NCI-H1930 (cell line): ENCODE measurements around the gene LYPD5.
"Not testable (repeated sequence)": the region's sequence is repeated elsewhere in the genome, so short reads cannot be mapped to it uniquely, and the experiment has no call there.

Source experiments
- DNase-seq, 2 experiments: peaks; one replicate each; lab custom pipeline; 2025; lab: John Stamatoyannopoulos, UW

Gene LYPD5

GRCh38 chr19:43802216-43802951, at the start of gene LYPD5:
TSS of gene LYPD5 (minus strand) at chr19:43802447. CDS start at chr19:43802380, 67 bp downstream.
- no peak for DNase-seq

- no peak for DNase-seq
Observed at GRCh38 chr19:43848821-43849220, 46.6 kb upstream of the LYPD5 start.

- no peak for DNase-seq
Observed at GRCh38 chr19:43847884-43848283, 45.6 kb upstream of the LYPD5 start.

GRCh38 chr19:43847246-43847645, 45.0 kb upstream of the LYPD5 start:
- no peak for DNase-seq

- no peak for DNase-seq
Observed at GRCh38 chr19:43842007-43842406, 39.8 kb upstream of the LYPD5 start.

GRCh38 chr19:43839139-43839538, 36.9 kb upstream of the LYPD5 start:
- DNase-seq = no peak

GRCh38 chr19:43826787-43827754, 24.8 kb upstream of the LYPD5 start, which contains the start of gene ZNF283:
TSS of gene ZNF283 (plus strand) at chr19:43827321. CDS start at chr19:43833505, 6,184 bp downstream.
- DNase-seq = peak; percentile 92 to 96

- peak in 1 of 2 experiments; percentile 41 for DNase-seq
Observed at GRCh38 chr19:43824572-43824971, 22.3 kb upstream of the LYPD5 start.

- DNase-seq = not testable (repeated sequence)
Observed at GRCh38 chr19:43823856-43824255, 21.6 kb upstream of the LYPD5 start.

- no peak for DNase-seq
Observed at GRCh38 chr19:43820884-43821215, 18.6 kb upstream of the LYPD5 start.

GRCh38 chr19:43820098-43820883, 18.0 kb upstream of the LYPD5 start:
- DNase-seq = peak; percentile 50 to 69

- DNase-seq = no peak
Observed at GRCh38 chr19:43818500-43818899, 16.3 kb upstream of the LYPD5 start.

- DNase-seq = not testable (repeated sequence)
Observed at GRCh38 chr19:43817454-43817853, 15.2 kb upstream of the LYPD5 start.

GRCh38 chr19:43814663-43815352, 12.6 kb upstream of the LYPD5 start:
- no peak for DNase-seq

- no peak for DNase-seq
Observed at GRCh38 chr19:43812688-43813087, 10.4 kb upstream of the LYPD5 start.

- no peak for DNase-seq
Observed at GRCh38 chr19:43812259-43812658, 10.0 kb upstream of the LYPD5 start.

GRCh38 chr19:43811837-43812236, 9.6 kb upstream of the LYPD5 start:
- no peak for DNase-seq

GRCh38 chr19:43809762-43810696, 7.8 kb upstream of the LYPD5 start:
- peak in 1 of 2 experiments; percentile 24 for DNase-seq

GRCh38 chr19:43807651-43808050, 5.4 kb upstream of the LYPD5 start:
- no peak for DNase-seq

GRCh38 chr19:43806848-43807247, 4.6 kb upstream of the LYPD5 start:
- DNase-seq = no peak
